ENCODE data around the gene FOXRED2. TPM values are rescaled to one million over a fixed set of nuclear protein-coding genes. Genes with fewer than 3 reads are reported as not detected.
A peak's percentile ranks its signal among the peaks of the same experiment; 100 is the strongest.

The FOXRED2 gene
- total and polyA plus RNA-seq, 2 of the 8 experiments (the other 6 are each of a cell fraction or from before 2014, with no cell fraction given): 11.5 to 27.8 TPM

DNA sequence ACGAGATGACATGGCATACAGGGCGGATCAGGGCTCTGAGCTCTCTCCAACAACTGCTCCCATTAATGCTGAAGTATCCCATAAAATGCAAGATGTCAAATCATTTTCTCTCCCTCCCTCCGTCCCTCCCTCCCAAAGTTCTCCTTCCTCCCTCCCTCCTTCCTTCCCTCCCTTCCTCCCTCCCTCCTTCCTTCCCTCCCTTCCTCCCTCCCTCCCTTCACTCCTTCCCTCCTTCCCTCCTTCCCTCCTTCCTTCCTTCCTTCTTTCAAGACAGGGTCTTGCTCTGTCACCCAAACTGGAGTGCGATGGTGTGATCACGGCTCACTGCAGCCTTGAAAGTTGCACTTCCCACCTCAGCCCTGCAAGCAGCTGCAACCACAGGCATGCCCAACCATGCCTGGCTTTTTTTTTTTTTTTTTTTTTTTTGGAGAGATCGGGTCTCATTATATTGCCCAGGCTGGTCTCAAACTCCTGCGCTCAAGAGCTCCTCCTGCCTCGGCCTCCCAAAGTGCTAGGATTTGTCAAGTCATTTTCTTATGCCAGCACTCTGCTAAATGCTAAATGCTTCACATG lies 63.6 kb downstream of the FOXRED2 start:
- H4K5ac ChIP-seq (ENCODE audit: insufficient read length, low read depth, low read length): no peak overlapping the region
- no peaks in the 10 kb centered on the region for H3K23me2 ChIP-seq (ENCODE audit: low read depth, low read length)
- no peaks in the 10 kb centered on the region for H3K79me1 ChIP-seq (ENCODE audit: low read depth, low read length)
- peak overlapping the region; percentile 38; the same call in 1 of the 2 replicates for H2BK5ac ChIP-seq (ENCODE audit: low read depth, low read length)
- no peak overlapping the region for H3K9ac ChIP-seq (replicated peaks in 1 of 4; ENCODE audit: extremely low read depth in 1 of 4, low read depth in 3 of 4, low read length in 3 of 4)
- FAIRE-seq: no peak
- H4K91ac ChIP-seq (replicated peaks; ENCODE audit: insufficient read length, low read length): peak overlapping the region; percentile 42
- no peak for DNase-seq (ENCODE audit: low read depth in 1 of 2, low spot score in 2 of 2)
- no peak overlapping the region for H2BK12ac ChIP-seq (ENCODE audit: low read depth, low read length)
- H3K18ac ChIP-seq (ENCODE audit: extremely low read depth, low read length): no peak overlapping the region
- H4K20me1 ChIP-seq (replicated peaks in 1 of 2; ENCODE audit: control insufficient read depth in 1 of 2, insufficient read depth in 2 of 2, low read length in 2 of 2): no peaks in the 10 kb centered on the region
- no peak overlapping the region for H3K4me2 ChIP-seq (ENCODE audit: insufficient read depth in 1 of 2, low read depth in 2 of 2, low read length in 2 of 2)
- WGBS, 2 experiments (ENCODE audit: extremely low coverage in 1 of 2, insufficient coverage in 1 of 2, insufficient read length in 1 of 2, insufficient replicate concordance in 2 of 2, low coverage in 1 of 2, low lambda C conversion rate in 2 of 2, missing lambda C conversion rate in 1 of 2): 79% methylated on average over 4 of the region's 8 CpGs; no CpG with 5 or more reads in 1 of the 2 experiments
- H2BK15ac ChIP-seq (ENCODE audit: low read length): peak overlapping the region; percentile 90; the same call in 1 of the 2 replicates
- no peaks in the 10 kb centered on the region for H3K79me2 ChIP-seq (ENCODE audit: control insufficient read depth in 1 of 2, insufficient read depth in 2 of 2, low read length in 2 of 2)
- no peak overlapping the region for H3K4ac ChIP-seq (replicated peaks; ENCODE audit: insufficient read length, low read depth, low read length)
- no peak overlapping the region for H2BK20ac ChIP-seq (ENCODE audit: low read length)
- H2BK120ac ChIP-seq (replicated peaks; ENCODE audit: low read depth, low read length): no peak overlapping the region
- peak overlapping the region; percentile 58 for H2AFZ ChIP-seq (ENCODE audit: low read length)
- H3K23ac ChIP-seq (ENCODE audit: insufficient read length): no peak overlapping the region
- H2AK5ac ChIP-seq (ENCODE audit: low read depth, low read length): no peak overlapping the region
- H3K27me3 ChIP-seq (replicated peaks in 1 of 4; ENCODE audit: control insufficient read depth in 3 of 4, extremely low read depth in 1 of 4, insufficient read depth in 3 of 4, low read length in 3 of 4): no peaks in the 10 kb centered on the region
- H3K36me3 ChIP-seq (ENCODE audit: control insufficient read depth in 2 of 4, insufficient read depth in 4 of 4, low read length in 3 of 4): no peaks in the 10 kb centered on the region
- H3K4me3 ChIP-seq (ENCODE audit: extremely low read depth in 1 of 4, insufficient read depth in 2 of 4, low read depth in 3 of 4, low read length in 4 of 4): no peak overlapping the region
- no peaks in the 10 kb centered on the region for H3K9me3 ChIP-seq (ENCODE audit: insufficient read depth in 2 of 2, low read depth in 1 of 2, low read length in 1 of 2)
- ChIA-PET CTCF (ENCODE audit: partially characterized antibody) (interaction anchor here (1.1 to 2.3 kb wide), 4 partner anchors 15 to 142 kb away, joined by 3 to 10 read pairs (median 4); no protein-coding TSS in a partner anchor), POLR2A (ENCODE audit: partially characterized antibody) (interaction anchor here (1.1 to 1.6 kb wide), 7 partner anchors 11 to 114 kb away, joined by 3 to 9 read pairs (median 4); no protein-coding TSS in a partner anchor)
- no peak overlapping the region; the same call in 1 of the 2 replicates for H4K8ac ChIP-seq (ENCODE audit: extremely low read depth, insufficient read depth, low read length)
- H3K27ac ChIP-seq (ENCODE audit: low read depth, low read length): no peak overlapping the region
- no peak overlapping the region for H3K14ac ChIP-seq (ENCODE audit: insufficient read length)
- H3K4me1 ChIP-seq (replicated peaks in 1 of 4; ENCODE audit: control insufficient read depth in 3 of 4, insufficient read depth in 4 of 4, low read length in 3 of 4): peaks cover 0 to 5% (median 2%) of the 10 kb centered on the region in 4 experiments; a peak in 3 of 7 replicates
- no peak overlapping the region for H3K56ac ChIP-seq (replicated peaks; ENCODE audit: insufficient read length, low read depth, low read length)
- TF ChIP-seq YY1 (IDR thresholded peaks at IDR 0.05; ENCODE audit: low read depth, low read length): no peak
- TF ChIP-seq CTCF (IDR thresholded peaks at IDR 0.05; ENCODE audit: control extremely low read depth in 1 of 3, insufficient read depth in 1 of 3, low read depth in 1 of 3, low read length in 3 of 3): no peak
- no peak for TF ChIP-seq POLR2A (IDR thresholded peaks at IDR 0.05; ENCODE audit: control extremely low read depth in 1 of 2, low read depth in 2 of 2, low read length in 2 of 2)
- no peak for TF ChIP-seq HDAC2 (IDR thresholded peaks at IDR 0.05; ENCODE audit: borderline replicate concordance in 1 of 2, low read depth in 2 of 2, low read length in 2 of 2)
- TF ChIP-seq SIX5 (IDR thresholded peaks at IDR 0.05; ENCODE audit: low read depth, low read length): no peak
- TF ChIP-seq KDM5A (IDR thresholded peaks at IDR 0.05; ENCODE audit: low read length): no peak
